H9 (cell line): ENCODE results near the gene FCGBP. TPM values are rescaled to one million over a fixed set of nuclear protein-coding genes. Genes with fewer than 3 reads are reported as not detected.

Experiments
- DNase-seq: peaks from one replicate; pipeline ENCODE4 v3.0.0-alpha.2; 2017
- H2AFZ ChIP-seq: one replicate; pipeline ENCODE4 v1.6.1; 2013; ENCODE audit warnings: mild to moderate bottlenecking, low read length, control low read depth, moderate library complexity
- H2AK5ac ChIP-seq: 2 replicates; pipeline ENCODE4 v1.6.1; 2013; ENCODE audit warnings: low read length, control low read depth, mixed read lengths; ENCODE audit not compliant: insufficient read length
- H2BK120ac ChIP-seq: one replicate; pipeline ENCODE4 v1.6.1; 2013; ENCODE audit warnings: low read depth, mild to moderate bottlenecking, low read length, control low read depth, inconsistent platforms; ENCODE audit not compliant: poor library complexity, severe bottlenecking
- H2BK12ac ChIP-seq: 2 replicates; pipeline ENCODE4 v1.6.1; 2013; ENCODE audit warnings: low read length, control low read depth, mixed read lengths, low read depth; ENCODE audit not compliant: insufficient read length
- H2BK15ac ChIP-seq: 2 replicates; pipeline ENCODE4 v1.6.1; 2013; ENCODE audit warnings: low read depth, low read length, control low read depth
- H2BK20ac ChIP-seq: one replicate; pipeline ENCODE4 v1.6.1; 2013; ENCODE audit warnings: low read depth, mild to moderate bottlenecking, low read length, control low read depth, inconsistent platforms; ENCODE audit not compliant: poor library complexity, severe bottlenecking
- H2BK5ac ChIP-seq: 2 replicates; pipeline ENCODE4 v1.6.1; 2013; ENCODE audit warnings: low read length, control low read depth, mixed read lengths; ENCODE audit not compliant: insufficient read length
- H3K14ac ChIP-seq: 2 replicates; pipeline ENCODE4 v1.6.1; 2013; ENCODE audit warnings: low read length, control low read depth; ENCODE audit not compliant: insufficient read depth
- H3K18ac ChIP-seq: 2 replicates; pipeline ENCODE4 v1.6.1; 2013; ENCODE audit warnings: low read depth, mild to moderate bottlenecking, mixed read lengths, low read length, control low read depth; ENCODE audit not compliant: insufficient read length
- H3K23ac ChIP-seq: 2 replicates; pipeline ENCODE4 v1.6.1; 2013; ENCODE audit warnings: low read length, control low read depth, mixed read lengths, low read depth; ENCODE audit not compliant: insufficient read length
- H3K23me2 ChIP-seq: 2 replicates; pipeline ENCODE4 v1.6.1; 2013; ENCODE audit warnings: low read depth, mild to moderate bottlenecking, mixed read lengths, low read length, control low read depth; ENCODE audit not compliant: insufficient read length, poor library complexity, severe bottlenecking
- H3K27ac ChIP-seq: 2 replicates; pipeline ENCODE4 v1.5.1; 2013; ENCODE audit warnings: low read length, control low read depth, mixed read lengths, low read depth; ENCODE audit not compliant: insufficient read length
- H3K27me3 ChIP-seq: 2 replicates; pipeline ENCODE4 v1.6.1; 2013; ENCODE audit warnings: low read length, control low read depth, inconsistent platforms; ENCODE audit not compliant: insufficient read depth
- H3K4ac ChIP-seq: 2 replicates; pipeline ENCODE4 v1.6.1; 2013; ENCODE audit warnings: low read depth, mild to moderate bottlenecking, control low read depth, inconsistent platforms, low read length, moderate library complexity
- H3K4me1 ChIP-seq: 2 replicates; pipeline ENCODE4 v1.6.1; 2013; ENCODE audit warnings: low read length, control low read depth, inconsistent platforms; ENCODE audit not compliant: insufficient read depth
- H3K4me2 ChIP-seq: 2 replicates; pipeline ENCODE4 v1.6.1; 2013; ENCODE audit warnings: low read length, control low read depth, mixed read lengths; ENCODE audit not compliant: insufficient read length, insufficient read depth
- H3K56ac ChIP-seq: 2 replicates; pipeline ENCODE4 v1.6.1; 2013; ENCODE audit warnings: low read depth, mild to moderate bottlenecking, mixed read lengths, low read length, control low read depth; ENCODE audit not compliant: insufficient read length
- H3K79me1 ChIP-seq: 2 replicates; pipeline ENCODE4 v1.6.1; 2013; ENCODE audit warnings: low read depth, mild to moderate bottlenecking, moderate library complexity, low read length, control low read depth, inconsistent platforms; ENCODE audit not compliant: insufficient read depth, poor library complexity, severe bottlenecking
- H3K79me2 ChIP-seq: 2 replicates; pipeline ENCODE4 v1.6.1; 2013; ENCODE audit warnings: low read length, control low read depth, inconsistent platforms; ENCODE audit not compliant: insufficient read depth
- H3K9ac ChIP-seq: 2 replicates; pipeline ENCODE4 v1.6.1; 2013; ENCODE audit warnings: low read length, control low read depth, mixed read lengths; ENCODE audit not compliant: insufficient read length; ENCODE audit errors: extremely low read depth
- H3K9me3 ChIP-seq: one replicate; pipeline ENCODE4 v1.6.1; 2013; ENCODE audit warnings: low read depth, low read length, inconsistent platforms; ENCODE audit not compliant: control insufficient read depth
- H3T11ph ChIP-seq: one replicate; pipeline ENCODE4 v1.6.1; 2013; ENCODE audit warnings: mild to moderate bottlenecking, low read length, control low read depth, inconsistent platforms
- H4K20me1 ChIP-seq: one replicate; pipeline ENCODE4 v1.6.1; 2013; ENCODE audit not compliant: control insufficient read depth, insufficient read length, insufficient read depth
- H4K5ac ChIP-seq: 2 replicates; pipeline ENCODE4 v1.6.1; 2013; ENCODE audit warnings: low read depth, mild to moderate bottlenecking, mixed read lengths, low read length, control low read depth; ENCODE audit not compliant: insufficient read length
- H4K8ac ChIP-seq: replicated peaks from 2 replicates; pipeline ENCODE4 v1.6.1; 2013; ENCODE audit warnings: low read length, control low read depth, mixed read lengths, low read depth; ENCODE audit not compliant: insufficient read length
- H4K91ac ChIP-seq: 2 replicates; pipeline ENCODE4 v1.6.1; 2013; ENCODE audit warnings: low read depth, mild to moderate bottlenecking, moderate library complexity, mixed read lengths, low read length, control low read depth; ENCODE audit not compliant: insufficient read length
- H3K27ac Mint-ChIP-seq, 3 experiments: 2 replicates in 2 of 3; 3 replicates in 1 of 3; pipeline ENCODE4 v1.8.0; 2020 to 2021; ENCODE audit warnings: mixed read lengths in 3 of 3, mild to moderate bottlenecking in 1 of 3, moderate library complexity in 1 of 3
- H3K27me3 Mint-ChIP-seq: 2 replicates; pipeline ENCODE4 v1.8.0; 2021; ENCODE audit warnings: low read depth, mild to moderate bottlenecking, moderate library complexity, mixed read lengths
- H3K36me3 Mint-ChIP-seq, 3 experiments: 2 replicates in 2 of 3; 3 replicates in 1 of 3; pipeline ENCODE4 v1.8.0; 2020 to 2021; ENCODE audit warnings: low read depth in 3 of 3, mixed read lengths in 3 of 3; ENCODE audit not compliant: insufficient read depth in 1 of 3
- H3K4me1 Mint-ChIP-seq, 2 experiments: 2 replicates each; pipeline ENCODE4 v1.8.0; 2020; ENCODE audit warnings: mixed read lengths in 2 of 2
- H3K4me3 Mint-ChIP-seq, 2 experiments: 2 replicates in 1 of 2; 3 replicates in 1 of 2; pipeline ENCODE4 v1.8.0; 2020 to 2021; ENCODE audit warnings: mild to moderate bottlenecking in 2 of 2, mixed read lengths in 2 of 2, moderate library complexity in 1 of 2
- H3K9me3 Mint-ChIP-seq, 2 experiments: 2 replicates in 1 of 2; 3 replicates in 1 of 2; pipeline ENCODE4 v1.8.0; 2020; ENCODE audit warnings: mild to moderate bottlenecking in 2 of 2, mixed read lengths in 2 of 2, moderate library complexity in 1 of 2
- WGBS: extraction: QIAGEN DNeasy Blood & Tissue Kit; methylation state at CpG from one replicate; pipeline ENCODE4 v1.1.7; 2013; ENCODE audit warnings: missing lambda C conversion rate, low lambda C conversion rate, mixed read lengths; ENCODE audit not compliant: insufficient read length; ENCODE audit errors: extremely low coverage; 5-methylcytosine and 5-hydroxymethylcytosine counted together
- total RNA-seq: library from RNA; stranded (reverse); gene quantifications from 2 replicates; pipeline ENCODE4 v1.2.1, GENCODE V29; 2021
- TF ChIP-seq, protein P1 (sequence below): fragments of 200-600 bp; sonication (generic); conservative IDR thresholded peaks from 3 replicates; pipeline ENCODE4 v1.8.0; 2021; ENCODE audit warnings: antibody characterized with exemption, mild to moderate bottlenecking

FCGBP gene
- total RNA-seq, 1 experiment from 2014 or later, result 0.13 TPM

DNA sequence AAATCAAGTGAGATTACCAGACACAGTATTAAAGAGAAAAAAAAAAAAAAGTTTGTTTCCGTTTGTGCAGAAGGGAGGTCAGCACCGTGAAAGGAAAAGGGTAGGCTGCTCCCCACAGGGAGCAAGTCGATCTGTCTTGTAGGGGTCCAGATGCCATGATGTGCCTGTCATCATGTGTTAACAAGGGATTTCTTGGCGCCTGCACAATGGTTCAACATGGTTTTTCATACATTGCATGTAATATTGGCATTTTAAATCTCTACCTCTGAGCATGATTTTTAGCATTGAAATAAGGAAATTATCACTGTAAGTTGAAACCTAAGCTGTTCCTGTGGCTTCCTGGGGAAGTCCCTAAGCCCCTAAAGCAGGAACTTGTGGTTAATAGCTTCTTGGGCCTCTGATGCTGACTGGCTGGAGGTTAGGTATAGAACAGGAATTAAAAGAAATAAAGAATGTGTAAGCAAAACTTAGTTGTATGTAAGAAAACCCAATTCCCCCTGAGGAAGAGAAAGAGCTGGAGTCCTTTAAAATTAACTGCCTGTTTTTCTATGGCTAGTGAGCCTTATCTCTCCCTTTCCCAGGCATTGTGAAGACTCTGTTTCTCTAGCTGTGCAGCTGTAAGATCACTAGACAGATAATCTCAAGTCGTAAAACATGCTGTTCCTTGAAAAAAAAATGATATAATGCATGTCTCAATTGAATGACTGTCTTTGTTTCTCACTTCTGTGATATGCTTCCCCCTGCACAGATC, 7.4 kb upstream of the FCGBP start:
- no peak overlapping the region for H4K91ac ChIP-seq
- no peak overlapping the region for H3K27ac Mint-ChIP-seq
- H3K9ac ChIP-seq, result no peak overlapping the region
- H2BK12ac ChIP-seq, result no peak overlapping the region
- no peak overlapping the region for H2BK15ac ChIP-seq
- H2AK5ac ChIP-seq, result no peak overlapping the region
- H3K18ac ChIP-seq, result no peak overlapping the region
- H3K4me1 Mint-ChIP-seq, result peaks cover 8 to 10% of the 10 kb centered on the region in 2 experiments; a peak in 3 of 4 replicates
- H3K23ac ChIP-seq, result no peak overlapping the region
- no peaks in the 10 kb centered on the region for H3K23me2 ChIP-seq
- no peak overlapping the region for H4K8ac ChIP-seq
- H2AFZ ChIP-seq, result no peak overlapping the region
- no peak overlapping the region for H3K56ac ChIP-seq
- H3K27me3 ChIP-seq, result no peaks in the 10 kb centered on the region
- no peaks in the 10 kb centered on the region for H3K36me3 Mint-ChIP-seq
- no CpG with 5 or more reads among the region's 5 CpGs for WGBS
- no peak overlapping the region for H3K4me2 ChIP-seq
- H2BK5ac ChIP-seq, result no peak overlapping the region
- H3K4me3 Mint-ChIP-seq, result no peak overlapping the region
- H3T11ph ChIP-seq, result no peak overlapping the region
- H3K27me3 Mint-ChIP-seq, result no peaks in the 10 kb centered on the region
- no peaks in the 10 kb centered on the region for H3K79me1 ChIP-seq
- no peak overlapping the region for H4K5ac ChIP-seq
- DNase-seq, result no peak
- no peaks in the 10 kb centered on the region for H3K9me3 ChIP-seq
- peaks cover 0 to 2% of the 10 kb centered on the region in 2 experiments; a peak in 1 of 5 replicates for H3K9me3 Mint-ChIP-seq
- no peak overlapping the region for H3K4ac ChIP-seq
- no peaks in the 10 kb centered on the region for H4K20me1 ChIP-seq
- no peaks in the 10 kb centered on the region for H3K79me2 ChIP-seq
- no peaks in the 10 kb centered on the region for H3K4me1 ChIP-seq
- no peak overlapping the region for H3K14ac ChIP-seq
- no peak overlapping the region for H2BK20ac ChIP-seq
- TF ChIP-seq, protein P1, sequence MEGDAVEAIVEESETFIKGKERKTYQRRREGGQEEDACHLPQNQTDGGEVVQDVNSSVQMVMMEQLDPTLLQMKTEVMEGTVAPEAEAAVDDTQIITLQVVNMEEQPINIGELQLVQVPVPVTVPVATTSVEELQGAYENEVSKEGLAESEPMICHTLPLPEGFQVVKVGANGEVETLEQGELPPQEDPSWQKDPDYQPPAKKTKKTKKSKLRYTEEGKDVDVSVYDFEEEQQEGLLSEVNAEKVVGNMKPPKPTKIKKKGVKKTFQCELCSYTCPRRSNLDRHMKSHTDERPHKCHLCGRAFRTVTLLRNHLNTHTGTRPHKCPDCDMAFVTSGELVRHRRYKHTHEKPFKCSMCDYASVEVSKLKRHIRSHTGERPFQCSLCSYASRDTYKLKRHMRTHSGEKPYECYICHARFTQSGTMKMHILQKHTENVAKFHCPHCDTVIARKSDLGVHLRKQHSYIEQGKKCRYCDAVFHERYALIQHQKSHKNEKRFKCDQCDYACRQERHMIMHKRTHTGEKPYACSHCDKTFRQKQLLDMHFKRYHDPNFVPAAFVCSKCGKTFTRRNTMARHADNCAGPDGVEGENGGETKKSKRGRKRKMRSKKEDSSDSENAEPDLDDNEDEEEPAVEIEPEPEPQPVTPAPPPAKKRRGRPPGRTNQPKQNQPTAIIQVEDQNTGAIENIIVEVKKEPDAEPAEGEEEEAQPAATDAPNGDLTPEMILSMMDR, result no peak
- H2BK120ac ChIP-seq, result no peak overlapping the region
- no peak overlapping the region for H3K27ac ChIP-seq
